Karpas-422 (cell line): ENCODE data around the gene STX10. TPM values are rescaled to one million over a fixed set of nuclear protein-coding genes. Genes with fewer than 3 reads are reported as not detected.

Experiments
- DNase-seq: peaks from one replicate; pipeline ENCODE4 v3.0.0-alpha.2; 2015
- H2AFZ ChIP-seq: fragments of 200-600 bp; sonication (generic); 2 replicates; pipeline ENCODE4 v1.6.1; 2014; ENCODE audit warnings: antibody characterized with exemption, low read length, mixed read lengths
- H3K27ac ChIP-seq: fragments of 200-600 bp; sonication (generic); 2 replicates; pipeline ENCODE4 v1.5.1; 2014; ENCODE audit warnings: mild to moderate bottlenecking, low read length, moderate library complexity
- H3K27me3 ChIP-seq: fragments of 200-600 bp; sonication (generic); 2 replicates; pipeline ENCODE4 v1.6.1; 2014; ENCODE audit warnings: low read length, mixed read lengths
- H3K36me3 ChIP-seq: fragments of 200-600 bp; sonication (generic); 2 replicates; pipeline ENCODE4 v1.6.1; 2014; ENCODE audit warnings: low read length, mixed read lengths; ENCODE audit not compliant: insufficient read depth
- H3K4me1 ChIP-seq: fragments of 200-600 bp; sonication (generic); 2 replicates; pipeline ENCODE4 v1.6.1; 2014; ENCODE audit warnings: mild to moderate bottlenecking, low read length, mixed read lengths
- H3K4me2 ChIP-seq: fragments of 200-600 bp; sonication (generic); 2 replicates; pipeline ENCODE4 v1.6.1; 2014; ENCODE audit warnings: low read length, low read depth, mild to moderate bottlenecking; ENCODE audit not compliant: poor library complexity, severe bottlenecking
- H3K4me3 ChIP-seq: fragments of 200-600 bp; sonication (generic); 2 replicates; pipeline ENCODE4 v1.5.1; 2014; ENCODE audit warnings: mild to moderate bottlenecking, antibody characterized with exemption, low read length, mixed read lengths
- H3K79me2 ChIP-seq: fragments of 200-600 bp; sonication (generic); 2 replicates; pipeline ENCODE4 v1.6.1; 2014; ENCODE audit warnings: mild to moderate bottlenecking, low read length, mixed read lengths
- H3K9ac ChIP-seq: fragments of 200-600 bp; sonication (generic); 2 replicates; pipeline ENCODE4 v1.6.0; 2014; ENCODE audit warnings: low read length
- H3K9me2 ChIP-seq: fragments of 200-600 bp; sonication (generic), shearing (Covaris generic); replicated peaks from 2 replicates; pipeline ENCODE4 v1.6.0; 2014; ENCODE audit warnings: mild to moderate bottlenecking, low read length, moderate library complexity; ENCODE audit not compliant: insufficient read depth
- H3K9me3 ChIP-seq: fragments of 300-700, 200-600 bp; sonication (generic); 2 replicates; pipeline ENCODE4 v1.6.1; 2014; ENCODE audit warnings: low read length, mixed read lengths
- H4K20me1 ChIP-seq: fragments of 200-600 bp; sonication (generic); 2 replicates; pipeline ENCODE4 v1.6.1; 2014; ENCODE audit warnings: mild to moderate bottlenecking, antibody characterized with exemption, low read length, low read depth; ENCODE audit not compliant: insufficient read depth
- total RNA-seq: library from RNA; depleted of rRNA; stranded (reverse); fragments of >200 nt; shearing (Covaris generic); gene quantifications from 2 replicates; pipeline ENCODE4 v1.2.3, GENCODE V29; 2014; ENCODE audit warnings: low replicate concordance

The STX10 gene
- total RNA-seq, 1 experiment from 2014 or later, result 47.0 TPM

- no peak overlapping the region for H3K4me3 ChIP-seq
- no peak overlapping the region for H3K9ac ChIP-seq
- peaks cover 17% of the 10 kb centered on the region; the same call in 1 of the 2 replicates for H4K20me1 ChIP-seq
- H3K9me2 ChIP-seq, result no peaks in the 10 kb centered on the region
- H3K4me2 ChIP-seq, result no peak overlapping the region
- peaks cover 10% of the 10 kb centered on the region for H3K79me2 ChIP-seq
- no peak overlapping the region for H2AFZ ChIP-seq
- DNase-seq, result no peak
- H3K4me1 ChIP-seq, result peaks cover 71% of the 10 kb centered on the region
- peaks cover 8% of the 10 kb centered on the region for H3K36me3 ChIP-seq
- H3K9me3 ChIP-seq, result no peaks in the 10 kb centered on the region
- H3K27ac ChIP-seq, result no peak overlapping the region
- H3K27me3 ChIP-seq, result no peaks in the 10 kb centered on the region
Measured at GRCh38 chr19:13099073-13099999, 50.8 kb downstream of the STX10 start.

GRCh38 chr19:13098277-13099072 is 51.7 kb downstream of the STX10 start:
- H3K4me3 ChIP-seq, result no peak overlapping the region
- H3K27me3 ChIP-seq, result no peaks in the 10 kb centered on the region
- no peak overlapping the region for H2AFZ ChIP-seq
- no peak overlapping the region for H3K4me2 ChIP-seq
- H3K9me2 ChIP-seq, result no peaks in the 10 kb centered on the region
- H3K4me1 ChIP-seq, result peaks cover 67% of the 10 kb centered on the region
- peak; percentile 71 for DNase-seq
- peaks cover 17% of the 10 kb centered on the region; the same call in 1 of the 2 replicates for H4K20me1 ChIP-seq
- no peaks in the 10 kb centered on the region for H3K9me3 ChIP-seq
- H3K79me2 ChIP-seq, result peaks cover 10% of the 10 kb centered on the region
- peaks cover 8% of the 10 kb centered on the region for H3K36me3 ChIP-seq
- H3K9ac ChIP-seq, result no peak overlapping the region
- no peak overlapping the region for H3K27ac ChIP-seq

GRCh38 chr19:13097463-13098258 is 52.5 kb downstream of the STX10 start:
- H3K9me2 ChIP-seq, result no peaks in the 10 kb centered on the region
- H3K9ac ChIP-seq, result no peak overlapping the region
- no peak overlapping the region for H3K4me2 ChIP-seq
- no peak overlapping the region for H2AFZ ChIP-seq
- peaks cover 8% of the 10 kb centered on the region for H3K36me3 ChIP-seq
- H3K27me3 ChIP-seq, result no peaks in the 10 kb centered on the region
- H4K20me1 ChIP-seq, result peaks cover 17% of the 10 kb centered on the region; the same call in 1 of the 2 replicates
- no peaks in the 10 kb centered on the region for H3K9me3 ChIP-seq
- no peak overlapping the region for H3K27ac ChIP-seq
- DNase-seq, result peak; percentile 73
- peaks cover 60% of the 10 kb centered on the region for H3K4me1 ChIP-seq
- H3K79me2 ChIP-seq, result peaks cover 10% of the 10 kb centered on the region
- no peak overlapping the region for H3K4me3 ChIP-seq

GRCh38 chr19:13097033-13097462 is 53.1 kb downstream of the STX10 start:
- H2AFZ ChIP-seq, result no peak overlapping the region
- no peaks in the 10 kb centered on the region for H3K9me3 ChIP-seq
- no peak overlapping the region for H3K4me3 ChIP-seq
- DNase-seq, result peak; percentile 57
- H3K9me2 ChIP-seq, result no peaks in the 10 kb centered on the region
- H3K4me2 ChIP-seq, result no peak overlapping the region
- peaks cover 17% of the 10 kb centered on the region; the same call in 1 of the 2 replicates for H4K20me1 ChIP-seq
- H3K4me1 ChIP-seq, result peaks cover 55% of the 10 kb centered on the region
- H3K36me3 ChIP-seq, result peaks cover 8% of the 10 kb centered on the region
- no peak overlapping the region for H3K9ac ChIP-seq
- H3K27ac ChIP-seq, result no peak overlapping the region
- H3K79me2 ChIP-seq, result peaks cover 7% of the 10 kb centered on the region
- no peaks in the 10 kb centered on the region for H3K27me3 ChIP-seq

- H3K4me1 ChIP-seq, result peaks cover 47% of the 10 kb centered on the region
- no peaks in the 10 kb centered on the region for H3K79me2 ChIP-seq
- H3K9me3 ChIP-seq, result no peaks in the 10 kb centered on the region
- peak overlapping the region; percentile 47; the same call in 1 of the 2 replicates for H3K4me3 ChIP-seq
- H3K9ac ChIP-seq, result peak overlapping the region; percentile 45
- no peak overlapping the region; the same call in 1 of the 2 replicates for H3K27ac ChIP-seq
- no peaks in the 10 kb centered on the region for H3K27me3 ChIP-seq
- H4K20me1 ChIP-seq, result peaks cover 13% of the 10 kb centered on the region; the same call in 1 of the 2 replicates
- peaks cover 8% of the 10 kb centered on the region for H3K36me3 ChIP-seq
- DNase-seq, result peak; percentile 74
- H2AFZ ChIP-seq, result peak overlapping the region; percentile 1; the same call in 1 of the 2 replicates
- no peaks in the 10 kb centered on the region for H3K9me2 ChIP-seq
- H3K4me2 ChIP-seq, result peak overlapping the region; percentile 60
Measured at GRCh38 chr19:13095934-13096927, 53.9 kb downstream of the STX10 start.

- peak; percentile 71 for DNase-seq
- Histone ChIP-seq H3K79me2 (no peaks in the 10 kb centered on the region), H3K9ac (peak overlapping the region; percentile 45), H2AFZ (no peak overlapping the region; the same call in 1 of the 2 replicates), H4K20me1 (peaks cover 5% of the 10 kb centered on the region; the same call in 1 of the 2 replicates), H3K27me3 (no peaks in the 10 kb centered on the region), H3K4me1 (peaks cover 41% of the 10 kb centered on the region), H3K4me2 (peak overlapping the region; percentile 60), H3K9me2 (no peaks in the 10 kb centered on the region), H3K36me3 (peaks cover 8% of the 10 kb centered on the region), H3K9me3 (no peaks in the 10 kb centered on the region), H3K27ac (no peak overlapping the region; the same call in 1 of the 2 replicates), H3K4me3 (peak overlapping the region; percentile 47; the same call in 1 of the 2 replicates)
Measured at GRCh38 chr19:13095393-13095784, 54.8 kb downstream of the STX10 start.
